Measurements from ENCODE around the gene FAM168A.

- TF ChIP-seq CTCF (IDR thresholded peaks at IDR 0.05; ENCODE audit: poor library complexity) (no peak), EZH2phosphoT487 (IDR thresholded peaks at IDR 0.05; ENCODE audit: low read depth, severe bottlenecking, unreplicated experiment) (no peak), EZH2 (IDR thresholded peaks at IDR 0.05; ENCODE audit: borderline replicate concordance) (no peak)
Observed at GRCh38 chr11:73564903-73565302, 33.0 kb downstream of the FAM168A start.
